Measurements from ENCODE around the gene MRPS16.
"Not testable (repeated sequence)": the region's sequence is repeated elsewhere in the genome, so short reads cannot be mapped to it uniquely, and the experiment has no call there.

MRPS16 gene

DNA sequence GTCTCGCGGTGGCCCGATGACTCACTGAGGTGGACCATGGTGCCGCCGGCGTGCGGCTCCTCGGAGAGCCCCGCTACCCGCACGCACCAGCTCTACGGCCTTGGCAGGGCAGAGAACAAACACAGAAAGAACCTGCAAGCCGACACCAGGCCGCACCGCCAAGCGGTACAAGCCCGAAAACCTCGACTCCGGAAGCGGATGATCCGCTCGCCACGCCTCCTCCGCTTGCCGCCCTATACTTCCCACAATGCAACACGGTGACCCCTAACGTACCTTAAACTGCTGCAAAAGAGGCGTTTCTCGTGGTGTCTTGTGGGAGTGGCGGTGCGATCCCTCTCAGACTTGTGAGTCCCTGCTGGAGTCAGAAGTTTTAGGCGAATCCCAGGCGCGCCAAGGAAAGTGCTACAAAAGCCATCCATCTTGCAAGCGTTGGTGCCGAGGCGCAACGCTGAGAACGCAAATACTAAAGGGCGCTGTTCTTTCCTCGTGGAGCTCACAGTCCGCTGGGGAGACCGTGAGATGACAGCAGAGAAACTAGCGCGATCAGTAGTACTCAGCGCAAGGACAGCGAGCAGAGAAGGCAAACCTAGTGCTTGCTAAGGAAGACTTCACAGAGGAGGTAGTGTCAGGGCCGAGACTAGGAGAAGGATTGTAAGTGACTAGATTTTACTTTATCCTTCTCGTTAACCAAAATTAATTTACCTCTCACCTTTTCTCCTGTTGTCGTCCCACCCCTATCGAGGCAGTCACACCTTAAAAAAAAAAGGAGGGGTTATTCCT is at the start of gene MRPS16:
MRPS16 (minus strand) TSS at position 200 of the 780 bp plus-strand sequence; CDS start at position 38, 162 bp downstream.
- peak; percentile 96 for DNase-seq (ENCODE audit: low spot score)

DNA sequence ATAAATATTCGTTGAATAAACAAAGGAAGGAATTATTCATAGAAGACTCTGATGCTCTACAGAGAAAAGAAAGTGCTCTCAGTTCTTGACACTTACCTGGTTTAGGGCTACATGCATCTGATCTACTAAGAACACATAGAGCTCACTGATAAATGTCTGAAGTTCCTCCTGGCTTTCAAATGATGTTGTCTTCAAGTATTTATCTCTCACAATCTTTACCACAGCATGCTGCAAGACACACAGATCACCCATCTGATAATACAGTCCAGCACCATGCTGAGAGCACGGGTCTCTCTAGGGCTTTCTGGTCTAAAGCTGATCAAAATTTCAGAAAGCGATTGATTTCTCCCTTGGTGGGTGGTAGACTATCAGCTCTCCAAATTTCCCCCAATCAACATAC is 44.5 kb upstream of the MRPS16 start:
- DNase-seq (ENCODE audit: low spot score), result no peak

- no peak for DNase-seq (ENCODE audit: low spot score)
Observed at GRCh38 chr10:73293461-73293860, 41.0 kb upstream of the MRPS16 start.

DNA sequence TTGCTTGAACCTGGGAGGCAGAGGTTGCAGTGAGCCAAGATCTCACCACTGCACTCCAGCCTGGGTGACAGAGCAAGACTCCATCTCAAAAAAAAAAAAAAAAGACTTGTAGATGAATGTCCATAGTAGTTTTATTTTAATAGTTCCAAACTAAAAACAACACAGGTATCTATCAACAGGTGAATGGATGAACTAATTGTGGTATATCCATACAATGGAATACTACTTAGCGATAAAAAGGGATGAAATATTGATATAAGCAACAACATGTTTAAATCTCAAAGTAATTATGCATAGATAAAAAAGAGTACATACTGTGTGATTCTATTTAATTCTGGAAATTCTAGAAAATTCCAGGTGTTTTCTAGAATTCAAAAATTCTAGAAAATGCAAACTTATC is 37.5 kb upstream of the MRPS16 start:
- no peak for DNase-seq (ENCODE audit: low spot score)

DNA sequence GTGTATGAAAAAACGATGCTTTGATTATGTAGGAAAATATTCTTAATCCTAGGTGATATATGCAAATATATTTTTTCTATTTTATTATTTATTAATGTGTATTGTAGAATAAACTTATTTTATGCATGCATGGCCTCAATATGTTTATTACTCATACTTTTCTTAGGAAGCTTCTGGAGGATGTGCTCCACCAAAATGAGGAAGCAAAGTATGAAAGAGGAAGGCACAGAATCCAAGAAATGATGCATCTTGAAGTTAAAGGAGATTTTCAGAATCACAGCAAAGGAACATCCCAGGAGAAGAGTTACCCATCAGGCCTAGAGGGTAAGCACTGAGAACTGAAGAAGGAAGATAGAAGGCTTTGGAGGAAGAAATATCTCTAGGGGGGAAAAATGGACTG is 35.0 kb upstream of the MRPS16 start:
- no peak for DNase-seq (ENCODE audit: low spot score)

DNA sequence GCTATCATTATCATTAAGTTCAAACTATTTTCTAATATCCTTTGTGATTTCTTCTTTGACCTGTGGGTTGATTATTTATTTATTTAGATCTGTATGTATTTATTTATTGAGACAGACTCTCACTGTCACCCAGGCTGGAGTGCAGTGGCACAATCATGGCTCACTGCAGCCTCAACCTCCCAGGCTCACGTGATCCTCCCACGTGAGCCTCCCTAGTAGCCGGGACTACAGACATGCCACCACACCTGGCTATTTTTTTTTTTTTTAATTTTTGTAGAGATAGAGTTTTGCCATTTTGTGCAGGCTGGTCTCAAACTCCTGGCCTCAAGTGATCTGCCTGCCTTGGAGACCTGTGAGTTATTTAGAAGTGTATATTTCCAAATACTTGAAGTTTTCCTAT is 28.7 kb upstream of the MRPS16 start:
- DNase-seq (ENCODE audit: low spot score), result no peak

- DNase-seq (ENCODE audit: low spot score), result no peak
Observed at GRCh38 chr10:73264423-73264822, 12.0 kb upstream of the MRPS16 start.

- DNase-seq (ENCODE audit: low spot score), result peak; percentile 40
Observed at GRCh38 chr10:73263693-73264347, 11.4 kb upstream of the MRPS16 start.

- no peak for DNase-seq (ENCODE audit: low spot score)
Observed at GRCh38 chr10:73262880-73263555, 10.6 kb upstream of the MRPS16 start.

DNA sequence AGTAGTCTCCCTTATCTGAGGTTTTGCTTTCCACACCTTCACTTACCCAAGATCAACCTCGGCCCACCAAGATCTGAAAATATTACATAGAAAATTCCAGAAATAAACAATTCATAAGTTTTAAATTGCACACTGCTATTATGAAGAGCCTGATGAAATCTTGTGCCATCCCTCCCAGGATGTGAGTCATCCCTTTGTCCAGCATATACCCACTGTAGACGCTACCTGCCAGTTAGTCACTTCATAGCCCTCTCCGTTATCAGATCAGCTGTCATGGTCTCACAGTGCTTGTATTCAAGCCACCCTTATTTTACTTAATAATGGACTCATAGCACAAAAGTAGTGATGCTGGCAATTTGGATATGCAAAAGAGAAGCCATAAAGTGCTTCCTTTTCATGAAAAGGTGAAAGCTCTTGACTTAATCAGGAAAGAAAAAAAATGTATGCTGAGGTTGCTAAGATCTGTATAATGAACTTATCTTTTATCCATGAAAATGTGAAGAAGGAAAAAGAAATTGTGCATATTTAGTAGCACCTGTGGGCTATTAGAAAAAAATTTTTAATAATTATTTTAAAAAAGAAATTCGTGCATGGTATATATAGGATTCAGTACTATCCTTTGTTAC is 9.8 kb upstream of the MRPS16 start:
- peak; percentile 87 for DNase-seq (ENCODE audit: low spot score)

- DNase-seq (ENCODE audit: low spot score), result no peak
Observed at GRCh38 chr10:73261362-73261995, 9.0 kb upstream of the MRPS16 start.

DNA sequence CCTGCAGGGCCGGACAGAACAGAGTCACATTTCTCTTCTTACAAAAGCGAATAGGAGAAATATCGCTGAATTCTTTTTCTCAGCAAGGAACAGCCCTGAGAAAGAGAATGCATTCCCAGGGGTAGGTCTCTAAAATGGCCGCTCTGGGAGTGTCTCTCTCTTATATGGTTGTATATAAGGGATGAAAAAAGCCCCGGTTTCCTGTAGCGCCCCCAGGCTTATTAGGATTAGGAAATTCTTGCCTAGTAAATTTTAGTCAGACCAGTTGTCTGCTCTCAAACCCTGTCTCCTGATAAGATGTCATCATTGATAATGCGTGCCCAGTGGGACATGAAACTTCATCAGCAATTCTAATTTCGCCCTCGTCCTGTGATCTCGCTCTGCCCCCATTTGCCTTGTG is 6.2 kb upstream of the MRPS16 start:
- DNase-seq (ENCODE audit: low spot score), result not testable (repeated sequence)

- DNase-seq (ENCODE audit: low spot score), result peak; percentile 36
Observed at GRCh38 chr10:73253225-73253555, 746 bp upstream of the MRPS16 start.

GRCh38 chr10:73251683-73252444 is 580 bp downstream of the MRPS16 start:
- DNase-seq (ENCODE audit: low spot score), result peak; percentile 46

DNA sequence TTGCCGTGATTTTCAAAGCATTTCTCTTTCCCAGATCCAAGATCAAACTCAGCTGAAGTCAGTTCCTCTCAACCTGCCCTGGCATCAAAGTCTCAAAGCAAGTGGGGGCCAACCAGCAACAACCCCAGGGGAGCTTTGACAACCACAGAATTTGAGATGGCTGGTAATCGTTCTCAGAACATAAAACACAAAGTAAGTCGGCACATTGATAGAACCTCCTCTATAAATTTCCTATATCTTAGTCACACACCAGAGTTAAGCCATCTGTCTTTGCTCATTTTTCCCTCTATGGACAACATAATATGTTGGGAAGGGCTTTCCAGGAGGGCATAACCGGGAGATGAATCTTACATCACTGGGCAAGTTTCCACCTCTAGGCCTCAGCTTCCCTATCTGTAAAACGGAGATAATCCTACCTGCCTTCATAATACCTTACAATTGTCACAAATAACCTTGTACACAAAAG is 4.2 kb downstream of the MRPS16 start:
- no peak for DNase-seq (ENCODE audit: low spot score)

GRCh38 chr10:73247509-73248258 is 4.8 kb downstream of the MRPS16 start:
- DNase-seq (ENCODE audit: low spot score), result no peak

- peak; percentile 96 for DNase-seq (ENCODE audit: low spot score)
Observed at GRCh38 chr10:73246646-73247508, 5.6 kb downstream of the MRPS16 start, which contains the start of gene DNAJC9. Gene DNAJC9, minus strand, starts transcription at chr10:73247255. Its CDS starts 66 bp downstream, at chr10:73247189.

DNA sequence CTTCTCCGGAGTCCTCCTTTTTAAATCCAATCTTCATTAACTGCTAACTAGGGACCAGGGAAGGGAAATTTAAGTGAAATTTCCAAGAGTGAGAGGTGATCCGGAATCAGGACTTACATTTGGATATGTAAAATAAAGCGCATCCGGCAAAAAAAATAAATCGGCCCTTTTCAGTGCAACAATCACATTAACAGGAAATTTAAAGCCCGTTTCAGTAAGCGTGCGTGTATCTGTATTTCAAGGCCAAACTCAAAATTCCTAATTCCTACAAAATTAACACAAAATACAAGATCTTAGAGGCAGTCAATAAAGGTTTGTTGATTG is 6.2 kb downstream of the MRPS16 start:
- no peak for DNase-seq (ENCODE audit: low spot score)

DNA sequence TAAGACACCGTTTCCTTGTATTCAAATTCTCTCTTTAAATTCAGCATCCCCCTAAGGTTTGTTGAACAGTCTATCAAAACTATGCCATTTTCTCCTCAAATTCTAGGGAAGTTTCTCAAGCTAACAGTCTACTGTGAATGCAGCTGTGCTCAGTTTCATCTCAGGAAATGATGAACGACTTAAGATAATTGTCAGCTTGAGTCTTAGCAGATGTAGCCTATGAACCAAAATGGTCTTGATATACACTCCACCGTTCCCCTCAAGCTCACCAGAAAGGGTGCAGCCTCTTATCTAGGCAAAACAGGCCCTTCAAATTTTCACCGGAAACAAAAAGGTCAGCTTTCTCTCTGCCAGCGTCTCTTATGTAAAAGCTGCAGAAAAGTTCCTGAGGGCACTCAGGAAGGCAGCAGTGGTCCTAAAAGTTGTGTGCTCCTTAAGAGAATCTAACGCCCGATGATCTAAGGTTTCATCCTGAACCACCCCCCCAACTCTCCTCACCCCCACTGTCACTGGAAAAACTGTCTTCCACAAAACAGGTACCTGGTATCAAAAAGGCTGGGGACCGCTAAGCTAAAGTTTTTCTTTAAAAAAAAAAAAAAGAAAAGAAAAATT is 7.5 kb downstream of the MRPS16 start:
- DNase-seq (ENCODE audit: low spot score), result no peak

Measured in LoVo (cell line).